Measurements from ENCODE around the gene SELENOF.

- TF ChIP-seq EP300 (IDR thresholded peaks at IDR 0.05; ENCODE audit: low read depth) (no peak), POLR2A (IDR thresholded peaks at IDR 0.05) (no peak)
- TF ChIP-seq, protein P1, sequence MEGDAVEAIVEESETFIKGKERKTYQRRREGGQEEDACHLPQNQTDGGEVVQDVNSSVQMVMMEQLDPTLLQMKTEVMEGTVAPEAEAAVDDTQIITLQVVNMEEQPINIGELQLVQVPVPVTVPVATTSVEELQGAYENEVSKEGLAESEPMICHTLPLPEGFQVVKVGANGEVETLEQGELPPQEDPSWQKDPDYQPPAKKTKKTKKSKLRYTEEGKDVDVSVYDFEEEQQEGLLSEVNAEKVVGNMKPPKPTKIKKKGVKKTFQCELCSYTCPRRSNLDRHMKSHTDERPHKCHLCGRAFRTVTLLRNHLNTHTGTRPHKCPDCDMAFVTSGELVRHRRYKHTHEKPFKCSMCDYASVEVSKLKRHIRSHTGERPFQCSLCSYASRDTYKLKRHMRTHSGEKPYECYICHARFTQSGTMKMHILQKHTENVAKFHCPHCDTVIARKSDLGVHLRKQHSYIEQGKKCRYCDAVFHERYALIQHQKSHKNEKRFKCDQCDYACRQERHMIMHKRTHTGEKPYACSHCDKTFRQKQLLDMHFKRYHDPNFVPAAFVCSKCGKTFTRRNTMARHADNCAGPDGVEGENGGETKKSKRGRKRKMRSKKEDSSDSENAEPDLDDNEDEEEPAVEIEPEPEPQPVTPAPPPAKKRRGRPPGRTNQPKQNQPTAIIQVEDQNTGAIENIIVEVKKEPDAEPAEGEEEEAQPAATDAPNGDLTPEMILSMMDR (IDR thresholded peaks at IDR 0.05) = no peak
Measured at GRCh38 chr1:86861424-86861823, 52.5 kb downstream of the SELENOF start.
